Amygdala (tissue), 56 donors: ENCODE measurements around the gene CCR3.

Experiments
- DNase-seq, 56 donors: peaks; one replicate each; lab custom pipeline; 2025; lab: John Stamatoyannopoulos, UW

Gene CCR3

GRCh38 chr3:46293991-46294833 lies 52.0 kb downstream of the CCR3 start:
- DNase-seq, result no peak

GRCh38 chr3:46296826-46297225 lies 54.6 kb downstream of the CCR3 start:
- no peak for DNase-seq

- DNase-seq, result peak in 9 of 56 donors; percentile 5 to 34 (median 13)
Observed at GRCh38 chr3:46297658-46298423, 55.6 kb downstream of the CCR3 start.

DNA sequence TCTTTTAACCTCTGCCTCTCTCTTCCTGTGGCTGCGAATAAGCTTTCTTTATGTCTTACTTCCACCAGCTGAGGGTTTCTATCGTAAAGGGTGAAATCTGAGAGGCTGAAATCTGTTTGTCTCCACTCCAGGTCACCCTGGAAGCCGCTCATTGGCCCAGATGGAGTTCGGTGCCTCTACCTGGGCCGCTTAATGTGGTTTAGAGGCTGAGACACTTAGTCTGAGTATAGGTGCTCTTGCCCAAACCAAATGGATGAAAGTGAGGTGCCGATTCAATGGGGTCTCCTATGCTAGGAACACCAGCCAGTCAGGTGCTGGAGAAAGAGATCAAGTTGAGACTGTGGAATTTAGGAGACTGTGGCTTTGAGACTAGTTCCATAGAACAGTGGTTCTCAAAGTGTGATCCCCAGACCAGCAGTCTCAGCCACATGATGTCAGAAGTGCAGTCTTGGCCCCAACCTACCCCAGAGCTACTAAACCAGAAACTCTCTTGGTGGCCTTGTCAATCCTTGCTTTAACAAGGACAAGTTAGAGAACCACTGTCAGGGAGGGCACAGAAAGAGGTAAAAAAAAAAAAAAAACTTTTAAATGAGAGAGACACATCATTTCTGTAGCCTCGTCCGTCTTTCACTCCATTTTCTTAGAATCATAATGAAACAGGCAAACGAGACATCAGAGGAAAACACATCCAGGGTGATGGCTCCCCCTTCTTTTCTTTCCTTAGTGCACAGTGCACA lies 56.8 kb downstream of the CCR3 start:
- no peak for DNase-seq

- DNase-seq, result no peak
Observed at GRCh38 chr3:46299608-46300460, 57.6 kb downstream of the CCR3 start.

- no peak for DNase-seq
Observed at GRCh38 chr3:46300461-46300789, 58.2 kb downstream of the CCR3 start.

- DNase-seq, result no peak
Observed at GRCh38 chr3:46301122-46301835, 59.0 kb downstream of the CCR3 start.

- DNase-seq, result no peak
Observed at GRCh38 chr3:46303240-46303639, 61.0 kb downstream of the CCR3 start.

GRCh38 chr3:46304739-46305138 lies 62.5 kb downstream of the CCR3 start:
- DNase-seq, result no peak

GRCh38 chr3:46312991-46313390 lies 70.7 kb downstream of the CCR3 start:
- DNase-seq, result peak in 5 of 56 donors; percentile 2 to 26 (median 12)

- no peak for DNase-seq
Observed at GRCh38 chr3:46314517-46314916, 72.3 kb downstream of the CCR3 start.

GRCh38 chr3:46316206-46316605 lies 73.9 kb downstream of the CCR3 start:
- DNase-seq, result no peak
